GM12892 (cell line): ENCODE measurements around the gene MYOM3.

Experiments
- POLR2A ChIP-seq: IDR thresholded peaks from 2 replicates; pipeline ENCODE4 v1.6.1; 2011; ENCODE audit warnings: low read depth, low read length, control low read depth
- POLR2AphosphoS5 ChIP-seq: IDR thresholded peaks from 2 replicates; pipeline ENCODE4 v1.6.1; 2011; ENCODE audit warnings: low read depth, low read length, control low read depth

GRCh38 chr1:24092979-24093378 is 19.0 kb downstream of the MYOM3 start:
- TF ChIP-seq POLR2AphosphoS5 (no peak), POLR2A (no peak)
